HepG2 (cell line): ENCODE results near the gene CYBRD1. TPM values are rescaled to one million over a fixed set of nuclear protein-coding genes. Genes with fewer than 3 reads are reported as not detected.
A peak's percentile ranks its signal among the peaks of the same experiment; 100 is the strongest.

ENCODE experiments used
- ATAC-seq: fragments of 200-7000 bp; cut with Tn5 transposase; 3 replicates; pipeline ENCODE4 v1.9.1; 2020; ENCODE audit warnings: mild to moderate bottlenecking, moderate library complexity
- BruUV-seq: library from RNA; stranded (reverse); fragments of 400-500 nt; replicated peaks from 2 replicates; lab custom pipeline; 2021; lab: Mats Ljungman, UMichigan
- CTCF ChIA-PET: fragments of 300-600 bp; formaldehyde crosslinking; extraction: SDS; loops from one replicate; lab custom pipeline; 2021; ENCODE audit warnings: low total read pairs, inconsistent platforms, low intra/inter-chr PET ratio; lab: Yijun Ruan, JAX
- POLR2A ChIA-PET: fragments of 350-600 bp; sonication (Branson Sonifier 250); formaldehyde crosslinking; loops from one replicate; lab custom pipeline; 2020; ENCODE audit warnings: antibody characterized with exemption, inconsistent platforms; lab: Yijun Ruan, JAX
- DNase-seq: peaks from one replicate; pipeline ENCODE4 v3.0.0-alpha.2; 2015; ENCODE audit warnings: low spot score
- FAIRE-seq: peaks from 3 replicates; lab custom pipeline; 2011; peaks lifted over from hg19 to GRCh38; lab: Jason Lieb, UNC
- H2AFZ ChIP-seq: one replicate; pipeline ENCODE4 v1.6.1; 2011; ENCODE audit warnings: low read length, inconsistent platforms
- H3K27ac ChIP-seq: fragments of 300-600 bp; 3 replicates; pipeline ENCODE4 v1.8.0; 2011; ENCODE audit warnings: mixed run types, mild to moderate bottlenecking, mixed read lengths, low read length, inconsistent platforms; ENCODE audit not compliant: insufficient read depth; ENCODE audit errors: extremely low read length
- H3K27me3 ChIP-seq, 2 experiments: fragments of 200-600 bp in 1 of 2; 2 replicates in 1 of 2; 3 replicates in 1 of 2; pipeline versions ENCODE4 v1.6.0 to v1.8.0; 2011; ENCODE audit warnings: low read length in 2 of 2, mild to moderate bottlenecking in 2 of 2, moderate library complexity in 2 of 2, inconsistent platforms in 1 of 2; ENCODE audit not compliant: insufficient read depth in 2 of 2, control insufficient read depth in 1 of 2
- H3K36me3 ChIP-seq, 2 experiments: fragments of 200-600 bp in 1 of 2; replicated peaks in 1 of 2; 2 replicates in 1 of 2; 3 replicates in 1 of 2; pipeline versions ENCODE4 v1.5.1 to v1.8.0; 2011; ENCODE audit warnings: low read length in 2 of 2, inconsistent platforms in 1 of 2; ENCODE audit not compliant: insufficient read depth in 2 of 2, control insufficient read depth in 1 of 2
- H3K4me1 ChIP-seq: 2 replicates; pipeline ENCODE4 v1.5.1; 2012; ENCODE audit warnings: low read length, inconsistent platforms; ENCODE audit not compliant: insufficient read depth
- H3K4me2 ChIP-seq: 2 replicates; pipeline ENCODE4 v1.6.0; 2011; ENCODE audit warnings: low read depth, low read length, inconsistent platforms
- H3K4me3 ChIP-seq, 3 experiments: fragments of 200-600 bp in 1 of 3; sonication (generic), shearing (Covaris generic) in 1 of 3; replicated peaks in 1 of 3; 2 replicates each; pipeline ENCODE4 v1.5.1; 2011 to 2016; ENCODE audit warnings: low read length in 3 of 3, inconsistent platforms in 2 of 3, low read depth in 2 of 3, mild to moderate bottlenecking in 2 of 3, control low read depth in 1 of 3, mixed read lengths in 1 of 3; ENCODE audit not compliant: insufficient read depth in 1 of 3
- H3K79me2 ChIP-seq: one replicate; pipeline ENCODE4 v1.6.1; 2011; ENCODE audit warnings: low read length, inconsistent platforms; ENCODE audit not compliant: insufficient read depth
- H3K9ac ChIP-seq: 2 replicates; pipeline ENCODE4 v1.6.0; 2011; ENCODE audit warnings: mild to moderate bottlenecking, low read depth, low read length, inconsistent platforms; ENCODE audit not compliant: insufficient read depth
- H3K9me3 ChIP-seq: 2 replicates; pipeline ENCODE4 v1.5.1; 2012; ENCODE audit warnings: mild to moderate bottlenecking, low read length
- H4K20me1 ChIP-seq: 2 replicates; pipeline ENCODE4 v1.6.0; 2011; ENCODE audit warnings: inconsistent platforms, mild to moderate bottlenecking, low read length, moderate library complexity; ENCODE audit not compliant: insufficient read depth
- CEBPB ChIP-seq: IDR thresholded peaks from 2 replicates; pipeline ENCODE4 v1.6.1; 2011; ENCODE audit warnings: low read depth, low read length, improper control_type of control experiment, borderline replicate concordance
- CENPT ChIP-seq: sonication (generic); formaldehyde crosslinking; IDR thresholded peaks from 2 replicates; pipeline ENCODE4 v1.8.0; 2022; ENCODE audit warnings: low read depth, mild to moderate bottlenecking, moderate library complexity, missing genetic modification reagents
- ELF4 ChIP-seq: sonication (generic); formaldehyde crosslinking; IDR thresholded peaks from 2 replicates; pipeline ENCODE4 v1.5.0; 2020; ENCODE audit warnings: missing genetic modification reagents, mild to moderate bottlenecking, moderate library complexity, borderline replicate concordance
- MTA3 ChIP-seq: sonication (generic); formaldehyde crosslinking; IDR thresholded peaks from 2 replicates; pipeline ENCODE4 v1.4.0; 2020; ENCODE audit warnings: missing genetic modification reagents
- RELA ChIP-seq: sonication (generic); formaldehyde crosslinking; IDR thresholded peaks from 2 replicates; pipeline ENCODE4 v1.4.0; 2020; ENCODE audit warnings: missing genetic modification reagents
- SAFB2 ChIP-seq: sonication (generic); formaldehyde crosslinking; IDR thresholded peaks from 2 replicates; pipeline ENCODE4 v1.5.1; 2020; ENCODE audit warnings: missing genetic modification reagents, low read depth, mild to moderate bottlenecking, borderline replicate concordance
- YEATS4 ChIP-seq: sonication (generic); formaldehyde crosslinking; IDR thresholded peaks from 2 replicates; pipeline ENCODE4 v1.4.0; 2020; ENCODE audit warnings: missing genetic modification reagents, borderline replicate concordance
- ZNF230 ChIP-seq: sonication (generic); formaldehyde crosslinking; IDR thresholded peaks from 2 replicates; pipeline ENCODE4 v1.4.0; 2020; ENCODE audit warnings: mild to moderate bottlenecking, missing genetic modification reagents
- ZNF274 ChIP-seq: sonication (generic); formaldehyde crosslinking; IDR thresholded peaks from 2 replicates; pipeline ENCODE4 v1.5.1; 2020; ENCODE audit warnings: mild to moderate bottlenecking, missing genetic modification reagents
- ZNF768 ChIP-seq: sonication (generic); formaldehyde crosslinking; IDR thresholded peaks from 2 replicates; pipeline ENCODE4 v1.4.0; 2020; ENCODE audit warnings: missing genetic modification reagents
- whole genome bisulfite sequencing: methylation state at CpG from one replicate; pipeline ENCODE4 v1.1.6; 2017; ENCODE audit warnings: low lambda C conversion rate; 5-methylcytosine and 5-hydroxymethylcytosine counted together
- in situ Hi-C: cut with HindIII; loops from 2 replicates; pipeline ENCODE4 v1.10.0; 2017; ENCODE audit warnings: low pct_unique_long_range_greater_than_20kb; ENCODE audit not compliant: extremely low pct_ligation_motif_present
- intact Hi-C: fragments of 100-400 bp; cut with micrococcal nuclease; formaldehyde crosslinking; loops from one replicate; pipeline ENCODE4 v1.10.0; 2022; ENCODE audit not compliant: unreplicated experiment
- polyA plus RNA-seq, 8 experiments: library from polyadenylated mRNA; depleted of rRNA in 3 of 8; stranded (reverse) in 7 of 8; unstranded in 1 of 8; fragments of >200 nt; fragmentation: Illumina TruSeq in 4 of 8; extraction: Trizol in 4 of 8; gene quantifications; 2 replicates each; pipeline versions ENCODE4 v1.2.1 to v1.2.3, GENCODE V29; 2011 to 2016; ENCODE audit warnings: low read depth in 4 of 8, missing spikeins in 1 of 8, mixed read lengths in 1 of 8; ENCODE audit not compliant: insufficient read depth in 1 of 8
- total RNA-seq, 5 experiments: library from RNA; depleted of rRNA; stranded (reverse); fragments of >200 nt; fragmentation: Illumina TruSeq; extraction: Trizol; gene quantifications; 2 replicates each; pipeline ENCODE4 v1.2.3, GENCODE V29; 2016; ENCODE audit warnings: low read depth in 1 of 5
- TF ChIP-seq, protein P1 (sequence below): sonication (generic); formaldehyde crosslinking; IDR thresholded peaks from 2 replicates; pipeline ENCODE4 v1.5.0; 2020; ENCODE audit warnings: mild to moderate bottlenecking, missing genetic modification reagents
- TF ChIP-seq, protein P2 (sequence below): sonication (generic); formaldehyde crosslinking; IDR thresholded peaks from 2 replicates; pipeline ENCODE4 v1.5.0; 2020; ENCODE audit warnings: mild to moderate bottlenecking, missing genetic modification reagents

CYBRD1 gene
- total and polyA plus RNA-seq, 2 of the 13 experiments (the other 11 are each of a cell fraction or from before 2014, with no cell fraction given): 0.13 to 0.42 TPM

DNA sequence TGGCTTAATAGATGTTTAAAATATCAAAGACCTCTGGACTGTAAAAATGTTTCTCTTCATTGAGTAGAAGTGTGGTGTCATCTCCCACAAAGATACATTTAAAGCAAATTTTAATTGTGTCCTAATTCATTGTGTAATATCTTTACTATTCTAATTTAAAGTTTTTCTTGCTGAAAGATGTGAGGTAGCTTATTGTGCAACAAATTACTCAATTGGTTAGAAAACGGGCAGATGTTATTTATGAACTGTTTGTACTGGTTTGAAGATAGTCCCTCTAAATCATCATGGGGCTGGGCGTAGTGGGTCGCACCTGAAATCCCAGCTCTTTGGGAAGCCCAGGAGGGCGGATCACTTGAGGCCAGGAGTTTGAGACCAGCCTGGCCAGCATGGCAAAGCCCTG, 65.3 kb downstream of the CYBRD1 start:
- H4K20me1 ChIP-seq: no peaks in the 10 kb centered on the region
- H3K9me3 ChIP-seq: no peaks in the 10 kb centered on the region
- no peaks in the 10 kb centered on the region for H3K4me1 ChIP-seq
- ChIA-PET CTCF (no interaction called here), POLR2A (no interaction called here)
- H3K27ac ChIP-seq: no peak overlapping the region
- WGBS: 43% methylated on average over 4 of the region's 4 CpGs
- no peak for FAIRE-seq
- H3K9ac ChIP-seq: no peak overlapping the region
- in situ Hi-C loops (no loop called here), intact Hi-C loops (no loop called here)
- no peak overlapping the region for H3K4me3 ChIP-seq
- H3K36me3 ChIP-seq: no peaks in the 10 kb centered on the region
- TF ChIP-seq ZNF768 (CRISPR knock-in tag) (no peak), CEBPB (peak; percentile 60; the same call in 1 of the 2 replicates)
- TF ChIP-seq, all 625 proteins: peak for 1
- BruUV-seq: no TSS peak
- DNase-seq (no peak), ATAC-seq (no peak)
- Histone ChIP-seq H3K4me2 (no peak overlapping the region), H2AFZ (no peak overlapping the region), H3K27me3 (peaks cover 1 to 23% of the 10 kb centered on the region in 2 experiments; a peak in 4 of 5 replicates), H3K79me2 (no peaks in the 10 kb centered on the region)

DNA sequence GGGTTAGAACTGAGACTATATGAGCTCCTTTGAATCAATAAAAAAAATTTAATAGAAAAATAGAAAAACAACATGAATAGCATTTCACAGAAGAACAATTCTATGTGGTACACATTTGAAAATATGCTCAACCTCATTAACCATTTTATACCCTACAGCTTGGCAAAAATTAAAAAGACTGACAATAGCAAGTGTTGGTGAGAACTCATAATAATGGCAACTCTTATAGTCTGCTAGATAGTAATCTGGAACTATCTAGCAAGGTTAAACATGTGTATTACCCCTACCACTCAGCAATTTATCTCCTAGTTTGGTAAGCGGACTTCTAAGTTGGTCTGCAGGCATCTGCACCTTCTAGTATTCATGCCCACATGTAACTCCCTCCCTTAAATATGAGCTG, 67.8 kb downstream of the CYBRD1 start:
- Histone ChIP-seq H3K9me3 (no peaks in the 10 kb centered on the region), H3K4me2 (no peak overlapping the region), H3K9ac (no peak overlapping the region), H3K36me3 (no peaks in the 10 kb centered on the region), H3K27ac (no peak overlapping the region), H3K4me3 (no peak overlapping the region), H3K79me2 (no peaks in the 10 kb centered on the region), H3K27me3 (peaks cover 1 to 25% of the 10 kb centered on the region in 2 experiments; a peak in 4 of 5 replicates), H4K20me1 (no peaks in the 10 kb centered on the region), H3K4me1 (no peaks in the 10 kb centered on the region), H2AFZ (no peak overlapping the region)
- ATAC-seq (no peak), DNase-seq (no peak), FAIRE-seq (no peak)
- in situ Hi-C loops (no loop called here), intact Hi-C loops (no loop called here)
- TF ChIP-seq ZNF230 (CRISPR knock-in tag) (no peak), YEATS4 (no peak), ELF4 (no peak), MTA3 (no peak), ZNF274 (CRISPR knock-in tag) (no peak), SAFB2 (CRISPR knock-in tag) (no peak), RELA (CRISPR knock-in tag) (no peak), CENPT (CRISPR knock-in tag) (no peak)
- TF ChIP-seq, protein P1, sequence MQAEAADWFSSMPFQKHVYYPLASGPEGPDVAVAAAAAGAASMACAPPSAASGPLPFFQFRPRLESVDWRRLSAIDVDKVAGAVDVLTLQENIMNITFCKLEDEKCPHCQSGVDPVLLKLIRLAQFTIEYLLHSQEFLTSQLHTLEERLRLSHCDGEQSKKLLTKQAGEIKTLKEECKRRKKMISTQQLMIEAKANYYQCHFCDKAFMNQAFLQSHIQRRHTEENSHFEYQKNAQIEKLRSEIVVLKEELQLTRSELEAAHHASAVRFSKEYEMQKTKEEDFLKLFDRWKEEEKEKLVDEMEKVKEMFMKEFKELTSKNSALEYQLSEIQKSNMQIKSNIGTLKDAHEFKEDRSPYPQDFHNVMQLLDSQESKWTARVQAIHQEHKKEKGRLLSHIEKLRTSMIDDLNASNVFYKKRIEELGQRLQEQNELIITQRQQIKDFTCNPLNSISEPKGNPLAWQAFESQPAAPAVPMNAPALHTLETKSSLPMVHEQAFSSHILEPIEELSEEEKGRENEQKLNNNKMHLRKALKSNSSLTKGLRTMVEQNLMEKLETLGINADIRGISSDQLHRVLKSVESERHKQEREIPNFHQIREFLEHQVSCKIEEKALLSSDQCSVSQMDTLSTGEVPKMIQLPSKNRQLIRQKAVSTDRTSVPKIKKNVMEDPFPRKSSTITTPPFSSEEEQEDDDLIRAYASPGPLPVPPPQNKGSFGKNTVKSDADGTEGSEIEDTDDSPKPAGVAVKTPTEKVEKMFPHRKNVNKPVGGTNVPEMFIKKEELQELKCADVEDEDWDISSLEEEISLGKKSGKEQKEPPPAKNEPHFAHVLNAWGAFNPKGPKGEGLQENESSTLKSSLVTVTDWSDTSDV: no peak
- TF ChIP-seq, protein P2, sequence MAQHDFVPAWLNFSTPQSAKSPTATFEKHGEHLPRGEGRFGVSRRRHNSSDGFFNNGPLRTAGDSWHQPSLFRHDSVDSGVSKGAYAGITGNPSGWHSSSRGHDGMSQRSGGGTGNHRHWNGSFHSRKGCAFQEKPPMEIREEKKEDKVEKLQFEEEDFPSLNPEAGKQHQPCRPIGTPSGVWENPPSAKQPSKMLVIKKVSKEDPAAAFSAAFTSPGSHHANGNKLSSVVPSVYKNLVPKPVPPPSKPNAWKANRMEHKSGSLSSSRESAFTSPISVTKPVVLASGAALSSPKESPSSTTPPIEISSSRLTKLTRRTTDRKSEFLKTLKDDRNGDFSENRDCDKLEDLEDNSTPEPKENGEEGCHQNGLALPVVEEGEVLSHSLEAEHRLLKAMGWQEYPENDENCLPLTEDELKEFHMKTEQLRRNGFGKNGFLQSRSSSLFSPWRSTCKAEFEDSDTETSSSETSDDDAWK (CRISPR knock-in tag): no peak
- CTCF ChIA-PET: no interaction called here
- POLR2A ChIA-PET: no interaction called here
- WGBS: 6% methylated on average over 1 of the region's 1 CpG
- no TSS peak for BruUV-seq
